HG03342 (cell line): ENCODE results near the gene SNRK.
"Not testable (repeated sequence)": the region's sequence is repeated elsewhere in the genome, so short reads cannot be mapped to it uniquely, and the experiment has no call there.

Source experiments
- ATAC-seq: cut with Tn5 transposase; IDR thresholded peaks from one replicate; pipeline ENCODE4 v1.9.1; 2021; ENCODE audit warnings: mild to moderate bottlenecking, moderate library complexity; ENCODE audit not compliant: unreplicated experiment

Gene SNRK

GRCh38 chr3:43343815-43344214, 57.5 kb downstream of the SNRK start:
- ATAC-seq = no peak

- no peak for ATAC-seq
Observed at GRCh38 chr3:43344520-43344919, 58.2 kb downstream of the SNRK start.

GRCh38 chr3:43345246-43345645, 58.9 kb downstream of the SNRK start:
- ATAC-seq = no peak

- no peak for ATAC-seq
Observed at GRCh38 chr3:43345877-43346276, 59.5 kb downstream of the SNRK start.

- no peak for ATAC-seq
Observed at GRCh38 chr3:43346978-43347749, 60.8 kb downstream of the SNRK start.

GRCh38 chr3:43347774-43348173, 61.4 kb downstream of the SNRK start:
- ATAC-seq = no peak

- ATAC-seq = no peak
Observed at GRCh38 chr3:43348350-43348749, 62.0 kb downstream of the SNRK start.

- no peak for ATAC-seq
Observed at GRCh38 chr3:43348852-43349574, 62.7 kb downstream of the SNRK start.

GRCh38 chr3:43349716-43350115, 63.4 kb downstream of the SNRK start:
- no peak for ATAC-seq

- ATAC-seq = no peak
Observed at GRCh38 chr3:43353393-43353792, 67.1 kb downstream of the SNRK start.

GRCh38 chr3:43353923-43354670, 67.8 kb downstream of the SNRK start:
- no peak for ATAC-seq

GRCh38 chr3:43356033-43356432, 69.7 kb downstream of the SNRK start:
- not testable (repeated sequence) for ATAC-seq

- ATAC-seq = no peak
Observed at GRCh38 chr3:43361077-43361476, 74.7 kb downstream of the SNRK start.

- no peak for ATAC-seq
Observed at GRCh38 chr3:43362183-43362582, 75.8 kb downstream of the SNRK start.

GRCh38 chr3:43362961-43363360, 76.6 kb downstream of the SNRK start:
- ATAC-seq = no peak

GRCh38 chr3:43363621-43364266, 77.4 kb downstream of the SNRK start:
- ATAC-seq = no peak

- ATAC-seq = no peak
Observed at GRCh38 chr3:43364494-43364893, 78.2 kb downstream of the SNRK start.

GRCh38 chr3:43364926-43365325, 78.6 kb downstream of the SNRK start:
- no peak for ATAC-seq

- ATAC-seq = no peak
Observed at GRCh38 chr3:43365601-43366305, 79.4 kb downstream of the SNRK start.

- ATAC-seq = no peak
Observed at GRCh38 chr3:43366481-43366880, 80.1 kb downstream of the SNRK start.

- no peak for ATAC-seq
Observed at GRCh38 chr3:43366885-43367284, 80.5 kb downstream of the SNRK start.
